Measurements from ENCODE around the gene TAX1BP1.

DNA sequence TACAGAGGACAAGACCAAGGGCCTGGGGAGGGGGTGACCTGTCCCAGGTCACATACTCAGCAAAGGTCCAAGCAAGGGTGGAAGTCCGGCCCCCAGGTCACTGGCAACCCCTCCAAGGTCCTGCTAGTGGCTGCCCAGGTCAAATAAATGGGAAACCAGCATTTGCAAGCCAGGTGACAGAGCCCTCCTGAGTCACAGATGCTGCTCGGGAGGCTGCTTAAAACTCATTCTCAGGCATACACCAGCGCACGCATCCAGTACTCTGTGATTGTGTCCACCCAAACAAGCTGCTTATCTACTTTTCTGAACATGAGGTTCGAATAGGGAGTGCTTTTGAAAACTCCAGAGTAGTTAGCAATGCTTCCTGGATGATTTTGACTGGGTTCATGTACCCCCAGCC is 130.6 kb downstream of the TAX1BP1 start:
- TF ChIP-seq POLR2AphosphoS5 (IDR thresholded peaks at IDR 0.05; ENCODE audit: low read depth) (no peak), CTCF (conservative IDR thresholded peaks at IDR 0.05; ENCODE audit: low read depth in 2 of 2) (no peak), NANOG (IDR thresholded peaks at IDR 0.05; ENCODE audit: borderline replicate concordance) (no peak), EZH2 (IDR thresholded peaks at IDR 0.05; ENCODE audit: low read depth, unreplicated experiment) (no peak), CREB1 (CRISPR knock-in tag; IDR thresholded peaks at IDR 0.05; ENCODE audit: low read depth) (no peak), EZH2phosphoT487 (IDR thresholded peaks at IDR 0.05; ENCODE audit: unreplicated experiment) (no peak), ETS1 (IDR thresholded peaks at IDR 0.05) (no peak), JUNB (IDR thresholded peaks at IDR 0.05; ENCODE audit: unreplicated experiment) (no peak)
- TF ChIP-seq, protein P1, sequence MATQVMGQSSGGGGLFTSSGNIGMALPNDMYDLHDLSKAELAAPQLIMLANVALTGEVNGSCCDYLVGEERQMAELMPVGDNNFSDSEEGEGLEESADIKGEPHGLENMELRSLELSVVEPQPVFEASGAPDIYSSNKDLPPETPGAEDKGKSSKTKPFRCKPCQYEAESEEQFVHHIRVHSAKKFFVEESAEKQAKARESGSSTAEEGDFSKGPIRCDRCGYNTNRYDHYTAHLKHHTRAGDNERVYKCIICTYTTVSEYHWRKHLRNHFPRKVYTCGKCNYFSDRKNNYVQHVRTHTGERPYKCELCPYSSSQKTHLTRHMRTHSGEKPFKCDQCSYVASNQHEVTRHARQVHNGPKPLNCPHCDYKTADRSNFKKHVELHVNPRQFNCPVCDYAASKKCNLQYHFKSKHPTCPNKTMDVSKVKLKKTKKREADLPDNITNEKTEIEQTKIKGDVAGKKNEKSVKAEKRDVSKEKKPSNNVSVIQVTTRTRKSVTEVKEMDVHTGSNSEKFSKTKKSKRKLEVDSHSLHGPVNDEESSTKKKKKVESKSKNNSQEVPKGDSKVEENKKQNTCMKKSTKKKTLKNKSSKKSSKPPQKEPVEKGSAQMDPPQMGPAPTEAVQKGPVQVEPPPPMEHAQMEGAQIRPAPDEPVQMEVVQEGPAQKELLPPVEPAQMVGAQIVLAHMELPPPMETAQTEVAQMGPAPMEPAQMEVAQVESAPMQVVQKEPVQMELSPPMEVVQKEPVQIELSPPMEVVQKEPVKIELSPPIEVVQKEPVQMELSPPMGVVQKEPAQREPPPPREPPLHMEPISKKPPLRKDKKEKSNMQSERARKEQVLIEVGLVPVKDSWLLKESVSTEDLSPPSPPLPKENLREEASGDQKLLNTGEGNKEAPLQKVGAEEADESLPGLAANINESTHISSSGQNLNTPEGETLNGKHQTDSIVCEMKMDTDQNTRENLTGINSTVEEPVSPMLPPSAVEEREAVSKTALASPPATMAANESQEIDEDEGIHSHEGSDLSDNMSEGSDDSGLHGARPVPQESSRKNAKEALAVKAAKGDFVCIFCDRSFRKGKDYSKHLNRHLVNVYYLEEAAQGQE (IDR thresholded peaks at IDR 0.05; ENCODE audit: unreplicated experiment) = no peak
- TF ChIP-seq, protein P2, sequence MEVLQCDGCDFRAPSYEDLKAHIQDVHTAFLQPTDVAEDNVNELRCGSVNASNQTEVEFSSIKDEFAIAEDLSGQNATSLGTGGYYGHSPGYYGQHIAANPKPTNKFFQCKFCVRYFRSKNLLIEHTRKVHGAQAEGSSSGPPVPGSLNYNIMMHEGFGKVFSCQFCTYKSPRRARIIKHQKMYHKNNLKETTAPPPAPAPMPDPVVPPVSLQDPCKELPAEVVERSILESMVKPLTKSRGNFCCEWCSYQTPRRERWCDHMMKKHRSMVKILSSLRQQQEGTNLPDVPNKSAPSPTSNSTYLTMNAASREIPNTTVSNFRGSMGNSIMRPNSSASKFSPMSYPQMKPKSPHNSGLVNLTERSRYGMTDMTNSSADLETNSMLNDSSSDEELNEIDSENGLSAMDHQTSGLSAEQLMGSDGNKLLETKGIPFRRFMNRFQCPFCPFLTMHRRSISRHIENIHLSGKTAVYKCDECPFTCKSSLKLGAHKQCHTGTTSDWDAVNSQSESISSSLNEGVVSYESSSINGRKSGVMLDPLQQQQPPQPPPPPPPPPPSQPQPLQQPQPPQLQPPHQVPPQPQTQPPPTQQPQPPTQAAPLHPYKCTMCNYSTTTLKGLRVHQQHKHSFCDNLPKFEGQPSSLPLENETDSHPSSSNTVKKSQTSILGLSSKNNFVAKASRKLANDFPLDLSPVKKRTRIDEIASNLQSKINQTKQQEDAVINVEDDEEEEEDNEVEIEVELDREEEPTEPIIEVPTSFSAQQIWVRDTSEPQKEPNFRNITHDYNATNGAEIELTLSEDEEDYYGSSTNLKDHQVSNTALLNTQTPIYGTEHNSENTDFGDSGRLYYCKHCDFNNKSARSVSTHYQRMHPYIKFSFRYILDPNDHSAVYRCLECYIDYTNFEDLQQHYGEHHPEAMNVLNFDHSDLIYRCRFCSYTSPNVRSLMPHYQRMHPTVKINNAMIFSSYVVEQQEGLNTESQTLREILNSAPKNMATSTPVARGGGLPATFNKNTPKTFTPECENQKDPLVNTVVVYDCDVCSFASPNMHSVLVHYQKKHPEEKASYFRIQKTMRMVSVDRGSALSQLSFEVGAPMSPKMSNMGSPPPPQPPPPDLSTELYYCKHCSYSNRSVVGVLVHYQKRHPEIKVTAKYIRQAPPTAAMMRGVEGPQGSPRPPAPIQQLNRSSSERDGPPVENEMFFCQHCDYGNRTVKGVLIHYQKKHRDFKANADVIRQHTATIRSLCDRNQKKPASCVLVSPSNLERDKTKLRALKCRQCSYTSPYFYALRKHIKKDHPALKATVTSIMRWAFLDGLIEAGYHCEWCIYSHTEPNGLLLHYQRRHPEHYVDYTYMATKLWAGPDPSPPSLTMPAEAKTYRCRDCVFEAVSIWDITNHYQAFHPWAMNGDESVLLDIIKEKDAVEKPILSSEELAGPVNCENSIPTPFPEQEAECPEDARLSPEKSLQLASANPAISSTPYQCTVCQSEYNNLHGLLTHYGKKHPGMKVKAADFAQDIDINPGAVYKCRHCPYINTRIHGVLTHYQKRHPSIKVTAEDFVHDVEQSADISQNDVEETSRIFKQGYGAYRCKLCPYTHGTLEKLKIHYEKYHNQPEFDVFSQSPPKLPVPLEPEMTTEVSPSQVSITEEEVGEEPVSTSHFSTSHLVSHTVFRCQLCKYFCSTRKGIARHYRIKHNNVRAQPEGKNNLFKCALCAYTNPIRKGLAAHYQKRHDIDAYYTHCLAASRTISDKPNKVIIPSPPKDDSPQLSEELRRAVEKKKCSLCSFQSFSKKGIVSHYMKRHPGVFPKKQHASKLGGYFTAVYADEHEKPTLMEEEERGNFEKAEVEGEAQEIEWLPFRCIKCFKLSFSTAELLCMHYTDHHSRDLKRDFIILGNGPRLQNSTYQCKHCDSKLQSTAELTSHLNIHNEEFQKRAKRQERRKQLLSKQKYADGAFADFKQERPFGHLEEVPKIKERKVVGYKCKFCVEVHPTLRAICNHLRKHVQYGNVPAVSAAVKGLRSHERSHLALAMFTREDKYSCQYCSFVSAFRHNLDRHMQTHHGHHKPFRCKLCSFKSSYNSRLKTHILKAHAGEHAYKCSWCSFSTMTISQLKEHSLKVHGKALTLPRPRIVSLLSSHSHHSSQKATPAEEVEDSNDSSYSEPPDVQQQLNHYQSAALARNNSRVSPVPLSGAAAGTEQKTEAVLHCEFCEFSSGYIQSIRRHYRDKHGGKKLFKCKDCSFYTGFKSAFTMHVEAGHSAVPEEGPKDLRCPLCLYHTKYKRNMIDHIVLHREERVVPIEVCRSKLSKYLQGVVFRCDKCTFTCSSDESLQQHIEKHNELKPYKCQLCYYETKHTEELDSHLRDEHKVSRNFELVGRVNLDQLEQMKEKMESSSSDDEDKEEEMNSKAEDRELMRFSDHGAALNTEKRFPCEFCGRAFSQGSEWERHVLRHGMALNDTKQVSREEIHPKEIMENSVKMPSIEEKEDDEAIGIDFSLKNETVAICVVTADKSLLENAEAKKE (CRISPR knock-in tag; IDR thresholded peaks at IDR 0.05) = no peak
